ENCODE measurements around the gene AADAC.
"Not testable (repeated sequence)": the region's sequence is repeated elsewhere in the genome, so short reads cannot be mapped to it uniquely, and the experiment has no call there.

The AADAC gene

GRCh38 chr3:151800431-151800830 lies 13.5 kb upstream of the AADAC start:
- Histone ChIP-seq H3K9ac (ENCODE audit: low read length) (no peak overlapping the region), H3K9me3 (ENCODE audit: low read length) (no peaks in the 10 kb centered on the region), H3K27me3 (ENCODE audit: control insufficient read depth in 1 of 2, insufficient read depth in 2 of 2, low read length in 2 of 2) (no peaks in the 10 kb centered on the region), H3K4me3 (ENCODE audit: low read depth in 1 of 2, low read length in 2 of 2) (no peak overlapping the region), H3K27ac (ENCODE audit: low read depth, low read length) (no peak overlapping the region), H3K4me1 (ENCODE audit: insufficient read depth, low read length) (no peaks in the 10 kb centered on the region), H3K36me3 (ENCODE audit: insufficient read depth, low read length) (no peaks in the 10 kb centered on the region)

GRCh38 chr3:151804267-151804666 lies 9.6 kb upstream of the AADAC start:
- H3K27ac ChIP-seq (ENCODE audit: low read depth, low read length) = no peak overlapping the region
- H3K36me3 ChIP-seq (ENCODE audit: insufficient read depth, low read length) = no peaks in the 10 kb centered on the region
- H3K9me3 ChIP-seq (ENCODE audit: low read length) = no peaks in the 10 kb centered on the region
- H3K4me1 ChIP-seq (ENCODE audit: insufficient read depth, low read length) = no peaks in the 10 kb centered on the region
- no peak overlapping the region for H3K4me3 ChIP-seq (ENCODE audit: low read depth in 1 of 2, low read length in 2 of 2)
- H3K9ac ChIP-seq (ENCODE audit: low read length) = no peak overlapping the region
- H3K27me3 ChIP-seq (ENCODE audit: control insufficient read depth in 1 of 2, insufficient read depth in 2 of 2, low read length in 2 of 2) = no peaks in the 10 kb centered on the region

- no peak overlapping the region for H3K4me3 ChIP-seq (ENCODE audit: low read depth in 1 of 2, low read length in 2 of 2)
- H3K27ac ChIP-seq (ENCODE audit: low read depth, low read length) = no peak overlapping the region
- H3K4me1 ChIP-seq (ENCODE audit: insufficient read depth, low read length) = no peaks in the 10 kb centered on the region
- no peaks in the 10 kb centered on the region for H3K9me3 ChIP-seq (ENCODE audit: low read length)
- no peak overlapping the region for H3K9ac ChIP-seq (ENCODE audit: low read length)
- no peaks in the 10 kb centered on the region for H3K27me3 ChIP-seq (ENCODE audit: control insufficient read depth in 1 of 2, insufficient read depth in 2 of 2, low read length in 2 of 2)
- H3K36me3 ChIP-seq (ENCODE audit: insufficient read depth, low read length) = no peaks in the 10 kb centered on the region
These were observed 7.1 kb upstream of the AADAC start for GRCh38 chr3:151806838-151807237.

- H3K4me1 ChIP-seq (ENCODE audit: insufficient read depth, low read length); H3K4me3 ChIP-seq (ENCODE audit: low read depth in 1 of 2, low read length in 2 of 2); H3K27me3 ChIP-seq (ENCODE audit: control insufficient read depth in 1 of 2, insufficient read depth in 2 of 2, low read length in 2 of 2); H3K9me3 ChIP-seq (ENCODE audit: low read length); H3K36me3 ChIP-seq (ENCODE audit: insufficient read depth, low read length); H3K27ac ChIP-seq (ENCODE audit: low read depth, low read length); H3K9ac ChIP-seq (ENCODE audit: low read length): not testable (repeated sequence)
These were observed 5.0 kb upstream of the AADAC start for GRCh38 chr3:151808926-151809325.

- H3K9ac ChIP-seq (ENCODE audit: low read length) = no peak overlapping the region
- no peaks in the 10 kb centered on the region for H3K9me3 ChIP-seq (ENCODE audit: low read length)
- H3K36me3 ChIP-seq (ENCODE audit: insufficient read depth, low read length) = no peaks in the 10 kb centered on the region
- no peak overlapping the region for H3K4me3 ChIP-seq (ENCODE audit: low read depth in 1 of 2, low read length in 2 of 2)
- no peaks in the 10 kb centered on the region for H3K4me1 ChIP-seq (ENCODE audit: insufficient read depth, low read length)
- H3K27me3 ChIP-seq (ENCODE audit: control insufficient read depth in 1 of 2, insufficient read depth in 2 of 2, low read length in 2 of 2) = no peaks in the 10 kb centered on the region
- no peak overlapping the region for H3K27ac ChIP-seq (ENCODE audit: low read depth, low read length)
These were observed 2.4 kb upstream of the AADAC start for GRCh38 chr3:151811474-151811873.

GRCh38 chr3:151814588-151814987 lies 672 bp downstream of the AADAC start:
- Histone ChIP-seq H3K9ac (ENCODE audit: low read length) (no peak overlapping the region), H3K4me3 (ENCODE audit: low read depth in 1 of 2, low read length in 2 of 2) (no peak overlapping the region), H3K36me3 (ENCODE audit: insufficient read depth, low read length) (no peaks in the 10 kb centered on the region), H3K27ac (ENCODE audit: low read depth, low read length) (no peak overlapping the region), H3K27me3 (ENCODE audit: control insufficient read depth in 1 of 2, insufficient read depth in 2 of 2, low read length in 2 of 2) (no peaks in the 10 kb centered on the region), H3K9me3 (ENCODE audit: low read length) (no peaks in the 10 kb centered on the region), H3K4me1 (ENCODE audit: insufficient read depth, low read length) (no peaks in the 10 kb centered on the region)

- Histone ChIP-seq H3K9me3 (ENCODE audit: low read length) (no peaks in the 10 kb centered on the region), H3K27me3 (ENCODE audit: control insufficient read depth in 1 of 2, insufficient read depth in 2 of 2, low read length in 2 of 2) (no peaks in the 10 kb centered on the region), H3K4me1 (ENCODE audit: insufficient read depth, low read length) (no peaks in the 10 kb centered on the region), H3K4me3 (ENCODE audit: low read depth in 1 of 2, low read length in 2 of 2) (no peak overlapping the region), H3K9ac (ENCODE audit: low read length) (no peak overlapping the region), H3K27ac (ENCODE audit: low read depth, low read length) (no peak overlapping the region), H3K36me3 (ENCODE audit: insufficient read depth, low read length) (no peaks in the 10 kb centered on the region)
These were observed 2.2 kb downstream of the AADAC start for GRCh38 chr3:151816091-151816604.

GRCh38 chr3:151817473-151817872 lies 3.6 kb downstream of the AADAC start:
- H3K9ac ChIP-seq (ENCODE audit: low read length) = no peak overlapping the region
- H3K27ac ChIP-seq (ENCODE audit: low read depth, low read length) = no peak overlapping the region
- no peaks in the 10 kb centered on the region for H3K36me3 ChIP-seq (ENCODE audit: insufficient read depth, low read length)
- H3K9me3 ChIP-seq (ENCODE audit: low read length) = no peaks in the 10 kb centered on the region
- H3K27me3 ChIP-seq (ENCODE audit: control insufficient read depth in 1 of 2, insufficient read depth in 2 of 2, low read length in 2 of 2) = no peaks in the 10 kb centered on the region
- H3K4me3 ChIP-seq (ENCODE audit: low read depth in 1 of 2, low read length in 2 of 2) = no peak overlapping the region
- H3K4me1 ChIP-seq (ENCODE audit: insufficient read depth, low read length) = no peaks in the 10 kb centered on the region

- Histone ChIP-seq H3K4me1 (ENCODE audit: insufficient read depth, low read length) (no peaks in the 10 kb centered on the region), H3K36me3 (ENCODE audit: insufficient read depth, low read length) (no peaks in the 10 kb centered on the region), H3K4me3 (ENCODE audit: low read depth in 1 of 2, low read length in 2 of 2) (no peak overlapping the region), H3K9me3 (ENCODE audit: low read length) (no peaks in the 10 kb centered on the region), H3K9ac (ENCODE audit: low read length) (no peak overlapping the region), H3K27me3 (ENCODE audit: control insufficient read depth in 1 of 2, insufficient read depth in 2 of 2, low read length in 2 of 2) (no peaks in the 10 kb centered on the region), H3K27ac (ENCODE audit: low read depth, low read length) (no peak overlapping the region)
These were observed 4.4 kb downstream of the AADAC start for GRCh38 chr3:151818361-151818760.

GRCh38 chr3:151819910-151820309 lies 6.0 kb downstream of the AADAC start:
- H3K27ac ChIP-seq (ENCODE audit: low read depth, low read length) = no peak overlapping the region
- no peaks in the 10 kb centered on the region for H3K9me3 ChIP-seq (ENCODE audit: low read length)
- no peaks in the 10 kb centered on the region for H3K27me3 ChIP-seq (ENCODE audit: control insufficient read depth in 1 of 2, insufficient read depth in 2 of 2, low read length in 2 of 2)
- no peaks in the 10 kb centered on the region for H3K36me3 ChIP-seq (ENCODE audit: insufficient read depth, low read length)
- no peaks in the 10 kb centered on the region for H3K4me1 ChIP-seq (ENCODE audit: insufficient read depth, low read length)
- no peak overlapping the region for H3K4me3 ChIP-seq (ENCODE audit: low read depth in 1 of 2, low read length in 2 of 2)
- H3K9ac ChIP-seq (ENCODE audit: low read length) = no peak overlapping the region

- H3K4me1 ChIP-seq (ENCODE audit: insufficient read depth, low read length) = no peaks in the 10 kb centered on the region
- no peaks in the 10 kb centered on the region for H3K27me3 ChIP-seq (ENCODE audit: control insufficient read depth in 1 of 2, insufficient read depth in 2 of 2, low read length in 2 of 2)
- H3K36me3 ChIP-seq (ENCODE audit: insufficient read depth, low read length) = no peaks in the 10 kb centered on the region
- no peaks in the 10 kb centered on the region for H3K9me3 ChIP-seq (ENCODE audit: low read length)
- no peak overlapping the region for H3K4me3 ChIP-seq (ENCODE audit: low read depth in 1 of 2, low read length in 2 of 2)
- no peak overlapping the region for H3K9ac ChIP-seq (ENCODE audit: low read length)
- H3K27ac ChIP-seq (ENCODE audit: low read depth, low read length) = no peak overlapping the region
These were observed 13.9 kb downstream of the AADAC start for GRCh38 chr3:151827816-151828215.

GRCh38 chr3:151835751-151836525 lies 22.0 kb downstream of the AADAC start:
- Histone ChIP-seq H3K9me3 (ENCODE audit: low read length) (no peaks in the 10 kb centered on the region), H3K4me3 (ENCODE audit: low read depth in 1 of 2, low read length in 2 of 2) (no peak overlapping the region), H3K36me3 (ENCODE audit: insufficient read depth, low read length) (no peaks in the 10 kb centered on the region), H3K27ac (ENCODE audit: low read depth, low read length) (no peak overlapping the region), H3K4me1 (ENCODE audit: insufficient read depth, low read length) (peaks cover 3% of the 10 kb centered on the region), H3K27me3 (ENCODE audit: control insufficient read depth in 1 of 2, insufficient read depth in 2 of 2, low read length in 2 of 2) (no peaks in the 10 kb centered on the region), H3K9ac (ENCODE audit: low read length) (no peak overlapping the region)
